Measurements from ENCODE around the gene RPL27. TPM values are rescaled to one million over a fixed set of nuclear protein-coding genes. Genes with fewer than 3 reads are reported as not detected.
A peak's percentile ranks its signal among the peaks of the same experiment; 100 is the strongest.

The RPL27 gene
- total and polyA plus RNA-seq, 2 of the 13 experiments (the other 11 are each of a cell fraction or from before 2014, with no cell fraction given): 1,585 to 5,840 TPM

GRCh38 chr17:42980766-42981397, 17.3 kb upstream of the RPL27 start (continued):
- TF ChIP-seq IRF2 (CRISPR knock-in tag; IDR thresholded peaks at IDR 0.05): 0 out of 2 replicates have a peak, but pooled peaks have one; percentile 39
- peak; percentile 75; the same call in 1 of the 2 replicates for TF ChIP-seq TFDP1 (CRISPR knock-in tag; IDR thresholded peaks at IDR 0.05; ENCODE audit: borderline replicate concordance)
- peak; percentile 74 for TF ChIP-seq ZBTB43 (CRISPR knock-in tag; conservative IDR thresholded peaks at IDR 0.05)
- TF ChIP-seq ZBTB49 (CRISPR knock-in tag; IDR thresholded peaks at IDR 0.05; ENCODE audit: borderline replicate concordance): no peak
- peak; percentile 64 to 75; a peak in 3 of 4 replicates for TF ChIP-seq HMGXB4 (CRISPR knock-in tag; IDR thresholded peaks at IDR 0.05; ENCODE audit: borderline replicate concordance in 1 of 2, low read depth in 1 of 2)
- peak; percentile 56; the same call in 1 of the 2 replicates for TF ChIP-seq ZNF776 (CRISPR knock-in tag; IDR thresholded peaks at IDR 0.05)
- no peak for TF ChIP-seq ZMYM2 (CRISPR knock-in tag; IDR thresholded peaks at IDR 0.05)
- 0 out of 2 replicates have a peak, but pooled peaks have one; percentile 78 for TF ChIP-seq TRAFD1 (CRISPR knock-in tag; IDR thresholded peaks at IDR 0.05; ENCODE audit: borderline replicate concordance)
- TF ChIP-seq YEATS4 (CRISPR knock-in tag; IDR thresholded peaks at IDR 0.05; ENCODE audit: borderline replicate concordance): peak; percentile 74
- peak; percentile 81; the same call in 1 of the 2 replicates for TF ChIP-seq MTA1 (CRISPR knock-in tag; IDR thresholded peaks at IDR 0.05; ENCODE audit: borderline replicate concordance)
- TF ChIP-seq HNF1A (IDR thresholded peaks at IDR 0.05; ENCODE audit: low read depth): no peak
- TF ChIP-seq HNF1A (CRISPR knock-in tag; IDR thresholded peaks at IDR 0.05; ENCODE audit: borderline replicate concordance): peak; percentile 27; the same call in 1 of the 2 replicates
- TF ChIP-seq PBX2 (CRISPR knock-in tag; IDR thresholded peaks at IDR 0.05): no peak

Measured in HepG2 (cell line).